Activated CD8-positive, alpha-beta memory T cell treated with anti-CD3 and anti-CD28 coated beads, Interleukin-2, amount 10 ng/mL, durations not matched to agents 7 days and 5 days (primary cell): Measurements from ENCODE around the gene BLID. TPM values are rescaled to one million over a fixed set of nuclear protein-coding genes. Genes with fewer than 3 reads are reported as not detected.

ENCODE experiments used
- ATAC-seq: fragments of 150-1000 bp; cut with Tn5 transposase; one replicate; pipeline ENCODE4 v1.10.0; 2021; ENCODE audit warnings: moderate library complexity
- CTCF ChIA-PET: fragments of 350-600 bp; sonication (Branson Sonifier 250); formaldehyde crosslinking; loops from one replicate; lab custom pipeline; 2021; ENCODE audit warnings: antibody characterized with exemption; lab: Charles Lee
- DNase-seq: peaks from one replicate; pipeline ENCODE4 v3.0.0-alpha.2; 2020
- H3K27ac Mint-ChIP-seq: one replicate; pipeline ENCODE4 v1.8.0; 2021; ENCODE audit warnings: mild to moderate bottlenecking, mixed read lengths
- H3K27me3 Mint-ChIP-seq: one replicate; pipeline ENCODE4 v1.8.0; 2021; ENCODE audit warnings: mixed read lengths
- H3K36me3 Mint-ChIP-seq: one replicate; pipeline ENCODE4 v1.8.0; 2021; ENCODE audit warnings: mild to moderate bottlenecking, mixed read lengths
- H3K4me1 Mint-ChIP-seq: one replicate; pipeline ENCODE4 v1.8.0; 2021; ENCODE audit warnings: mixed read lengths
- H3K4me3 Mint-ChIP-seq: one replicate; pipeline ENCODE4 v1.8.0; 2021; ENCODE audit warnings: mild to moderate bottlenecking, moderate library complexity, mixed read lengths
- H3K9me3 Mint-ChIP-seq: one replicate; pipeline ENCODE4 v1.8.0; 2022; ENCODE audit warnings: low read depth, mixed read lengths
- total RNA-seq, 2 experiments: library from RNA; stranded (reverse); gene quantifications; one replicate each; pipeline ENCODE4 v1.2.3, GENCODE V29; 2021

The BLID gene
- total RNA-seq: not detected

- no peaks in the 10 kb centered on the region for H3K27me3 Mint-ChIP-seq
- no peak for ATAC-seq
- no peak within 1 kb of the TSS for H3K4me3 Mint-ChIP-seq
- no peaks in the 10 kb centered on the region for H3K4me1 Mint-ChIP-seq
- H3K9me3 Mint-ChIP-seq: no peaks in the 10 kb centered on the region
- CTCF ChIA-PET: no interaction called here
- no peak for DNase-seq
- no peak within 1 kb of the TSS for H3K27ac Mint-ChIP-seq
- H3K36me3 Mint-ChIP-seq: no peaks in the 10 kb centered on the region
Observed at GRCh38 chr11:122115524-122116379, at the start of gene BLID. BLID (minus strand) TSS chr11:122116215; CDS start chr11:122115922, 293 bp downstream.

- ATAC-seq (no peak), DNase-seq (no peak)
- Mint-ChIP-seq H3K9me3 (no peaks in the 10 kb centered on the region), H3K27ac (no peak overlapping the region), H3K36me3 (no peaks in the 10 kb centered on the region), H3K4me1 (no peaks in the 10 kb centered on the region), H3K4me3 (no peak overlapping the region), H3K27me3 (peaks cover 4% of the 10 kb centered on the region)
- CTCF ChIA-PET: no interaction called here
Observed at GRCh38 chr11:122163053-122163819, 47.2 kb upstream of the BLID start.

- no peak for ATAC-seq
- DNase-seq: no peak
- CTCF ChIA-PET: no interaction called here
- H3K36me3 Mint-ChIP-seq: no peaks in the 10 kb centered on the region
- H3K4me1 Mint-ChIP-seq: peaks cover 2% of the 10 kb centered on the region
- H3K4me3 Mint-ChIP-seq: no peak overlapping the region
- H3K27ac Mint-ChIP-seq: no peak overlapping the region
- no peaks in the 10 kb centered on the region for H3K9me3 Mint-ChIP-seq
- H3K27me3 Mint-ChIP-seq: peaks cover 4% of the 10 kb centered on the region
Observed at GRCh38 chr11:122162095-122162494, 46.1 kb upstream of the BLID start.

GRCh38 chr11:122160841-122161590 lies 45.0 kb upstream of the BLID start:
- Mint-ChIP-seq H3K4me1 (peaks cover 5% of the 10 kb centered on the region), H3K27ac (no peak overlapping the region), H3K4me3 (no peak overlapping the region), H3K36me3 (no peaks in the 10 kb centered on the region), H3K9me3 (no peaks in the 10 kb centered on the region), H3K27me3 (peaks cover 4% of the 10 kb centered on the region)
- DNase-seq (no peak), ATAC-seq (no peak)
- CTCF ChIA-PET: no interaction called here

- CTCF ChIA-PET: no interaction called here
- DNase-seq: no peak
- no peaks in the 10 kb centered on the region for H3K9me3 Mint-ChIP-seq
- no peaks in the 10 kb centered on the region for H3K36me3 Mint-ChIP-seq
- ATAC-seq: no peak
- peaks cover 5% of the 10 kb centered on the region for H3K4me1 Mint-ChIP-seq
- H3K27ac Mint-ChIP-seq: no peak overlapping the region
- peaks cover 4% of the 10 kb centered on the region for H3K27me3 Mint-ChIP-seq
- H3K4me3 Mint-ChIP-seq: no peak overlapping the region
Observed at GRCh38 chr11:122159861-122160260, 43.8 kb upstream of the BLID start.

GRCh38 chr11:122159173-122159721 lies 43.2 kb upstream of the BLID start:
- Mint-ChIP-seq H3K27me3 (peaks cover 4% of the 10 kb centered on the region), H3K36me3 (no peaks in the 10 kb centered on the region), H3K9me3 (no peaks in the 10 kb centered on the region), H3K4me3 (no peak overlapping the region), H3K4me1 (peaks cover 5% of the 10 kb centered on the region), H3K27ac (no peak overlapping the region)
- DNase-seq (no peak), ATAC-seq (no peak)
- CTCF ChIA-PET: no interaction called here

- CTCF ChIA-PET: no interaction called here
Observed at GRCh38 chr11:122158171-122158570, 42.2 kb upstream of the BLID start.

GRCh38 chr11:122157653-122158161 lies 41.7 kb upstream of the BLID start:
- ATAC-seq (no peak), DNase-seq (no peak)
- Mint-ChIP-seq H3K27me3 (peaks cover 4% of the 10 kb centered on the region), H3K27ac (no peak overlapping the region), H3K4me3 (peak overlapping the region; percentile 14), H3K4me1 (peaks cover 5% of the 10 kb centered on the region), H3K9me3 (no peaks in the 10 kb centered on the region), H3K36me3 (no peaks in the 10 kb centered on the region)
- CTCF ChIA-PET: no interaction called here

More at GRCh38 chr11:122158171-122158570, 42.2 kb upstream of the BLID start:
- ATAC-seq (no peak), DNase-seq (no peak)
- H3K9me3 Mint-ChIP-seq: no peaks in the 10 kb centered on the region
- no peak overlapping the region for H3K4me3 Mint-ChIP-seq
- H3K4me1 Mint-ChIP-seq: peaks cover 5% of the 10 kb centered on the region
- peaks cover 4% of the 10 kb centered on the region for H3K27me3 Mint-ChIP-seq
- H3K27ac Mint-ChIP-seq: no peak overlapping the region
- no peaks in the 10 kb centered on the region for H3K36me3 Mint-ChIP-seq

GRCh38 chr11:122156940-122157382 lies 40.9 kb upstream of the BLID start:
- CTCF ChIA-PET: no interaction called here
- ATAC-seq: no peak
- H3K4me1 Mint-ChIP-seq: peaks cover 5% of the 10 kb centered on the region
- H3K36me3 Mint-ChIP-seq: no peaks in the 10 kb centered on the region
- H3K27me3 Mint-ChIP-seq: peaks cover 4% of the 10 kb centered on the region
- no peak overlapping the region for H3K27ac Mint-ChIP-seq
- no peak for DNase-seq
- peak overlapping the region; percentile 14 for H3K4me3 Mint-ChIP-seq
- no peaks in the 10 kb centered on the region for H3K9me3 Mint-ChIP-seq

- Mint-ChIP-seq H3K27me3 (peaks cover 4% of the 10 kb centered on the region), H3K4me1 (peaks cover 5% of the 10 kb centered on the region), H3K4me3 (no peak overlapping the region), H3K27ac (no peak overlapping the region), H3K36me3 (no peaks in the 10 kb centered on the region), H3K9me3 (no peaks in the 10 kb centered on the region)
- ATAC-seq (no peak), DNase-seq (no peak)
- CTCF ChIA-PET: no interaction called here
Observed at GRCh38 chr11:122155765-122156527, 39.9 kb upstream of the BLID start.

- H3K27me3 Mint-ChIP-seq: peaks cover 4% of the 10 kb centered on the region
- no peak overlapping the region for H3K4me3 Mint-ChIP-seq
- H3K36me3 Mint-ChIP-seq: no peaks in the 10 kb centered on the region
- H3K9me3 Mint-ChIP-seq: no peaks in the 10 kb centered on the region
- peaks cover 5% of the 10 kb centered on the region for H3K4me1 Mint-ChIP-seq
- no peak for ATAC-seq
- DNase-seq: no peak
- CTCF ChIA-PET: interaction anchor here (0.6 kb wide), 1 partner anchor 721 kb away, joined by 3 read pairs; no protein-coding TSS in a partner anchor
- no peak overlapping the region for H3K27ac Mint-ChIP-seq
Observed at GRCh38 chr11:122154994-122155393, 39.0 kb upstream of the BLID start.

- Mint-ChIP-seq H3K27ac (no peak overlapping the region), H3K27me3 (no peaks in the 10 kb centered on the region), H3K4me3 (no peak overlapping the region), H3K4me1 (peaks cover 5% of the 10 kb centered on the region), H3K36me3 (no peaks in the 10 kb centered on the region), H3K9me3 (no peaks in the 10 kb centered on the region)
- ATAC-seq (no peak), DNase-seq (no peak)
- CTCF ChIA-PET: no interaction called here
Observed at GRCh38 chr11:122154227-122154626, 38.2 kb upstream of the BLID start.
